T47D (cell line): ENCODE data around the gene LDLR.
"Not testable (repeated sequence)": the region's sequence is repeated elsewhere in the genome, so short reads cannot be mapped to it uniquely, and the experiment has no call there.

ENCODE experiments used
- DNase-seq, 2 experiments: peaks; one replicate each; pipeline versions ENCODE4 v3.0.0 to v3.0.0-alpha.2; 2011 to 2012; ENCODE audit warnings: low read depth in 1 of 2, low spot score in 1 of 2
- JUND ChIP-seq: IDR thresholded peaks from 2 replicates; pipeline ENCODE4 v1.6.1; 2012; ENCODE audit warnings: low read depth
- in situ Hi-C: cut with HindIII; loops from 2 replicates; pipeline ENCODE4 v1.10.0; 2016; ENCODE audit warnings: low sequenced_read_pairs, low pct_unique_long_range_greater_than_20kb

The LDLR gene

GRCh38 chr19:11141937-11142527, 52.8 kb downstream of the LDLR start:
- in situ Hi-C loops: no loop called here
- TF ChIP-seq JUND: no peak
- no peak for DNase-seq

- no peak for TF ChIP-seq JUND
- peak in 1 of 2 experiments; percentile 61 for DNase-seq
- in situ Hi-C loops: no loop called here
Measured at GRCh38 chr19:11142528-11143171, 53.4 kb downstream of the LDLR start.

- in situ Hi-C loops: no loop called here
Measured at GRCh38 chr19:11145536-11145924, 56.3 kb downstream of the LDLR start.

GRCh38 chr19:11148001-11148400, 58.7 kb downstream of the LDLR start:
- TF ChIP-seq JUND: no peak
- in situ Hi-C loops: no loop called here

More at GRCh38 chr19:11145536-11145924, 56.3 kb downstream of the LDLR start:
- DNase-seq: no peak
- TF ChIP-seq JUND: no peak

GRCh38 chr19:11151181-11151580, 61.9 kb downstream of the LDLR start:
- TF ChIP-seq JUND: no peak
- in situ Hi-C loops: no loop called here
- no peak for DNase-seq

More at GRCh38 chr19:11148001-11148400, 58.7 kb downstream of the LDLR start:
- DNase-seq: no peak

GRCh38 chr19:11152318-11153062, 63.2 kb downstream of the LDLR start:
- in situ Hi-C loops: no loop called here
- DNase-seq: peak in 1 of 2 experiments; percentile 46
- TF ChIP-seq JUND: no peak

GRCh38 chr19:11154683-11155047, 65.4 kb downstream of the LDLR start:
- no peak for TF ChIP-seq JUND
- DNase-seq: no peak

GRCh38 chr19:11155373-11156120, 66.3 kb downstream of the LDLR start, which contains the start of gene SPC24:
TSS of gene SPC24 (minus strand) at chr19:11155782. CDS start at chr19:11155776, 6 bp downstream.
- peak; percentile 97 for DNase-seq
- in situ Hi-C loops: no loop called here
- no peak for TF ChIP-seq JUND

More at GRCh38 chr19:11154683-11155047, 65.4 kb downstream of the LDLR start:
- in situ Hi-C loops: no loop called here

GRCh38 chr19:11159598-11160439, 70.6 kb downstream of the LDLR start:
- no peak for DNase-seq
- in situ Hi-C loops: no loop called here
- no peak for TF ChIP-seq JUND

GRCh38 chr19:11160440-11160768, 71.1 kb downstream of the LDLR start:
- DNase-seq, in situ Hi-C loops: not testable (repeated sequence)

- in situ Hi-C loops: no loop called here
- TF ChIP-seq JUND: no peak
- no peak for DNase-seq
Measured at GRCh38 chr19:11164296-11164695, 75.0 kb downstream of the LDLR start.

- in situ Hi-C loops: no loop called here
- no peak for DNase-seq
- TF ChIP-seq JUND: no peak
Measured at GRCh38 chr19:11164879-11165406, 75.7 kb downstream of the LDLR start.
